HL-60 (cell line): ENCODE data around the gene GPR157.

Experiments used
- POLR2AphosphoS5 ChIP-seq: IDR thresholded peaks from 2 replicates; pipeline ENCODE4 v1.6.1; 2012; ENCODE audit warnings: low read depth
- TF ChIP-seq, protein P1 (sequence below): IDR thresholded peaks from one replicate; pipeline ENCODE4 v1.5.1; 2011; ENCODE audit warnings: low read length, control low read depth, inconsistent platforms; ENCODE audit not compliant: insufficient read depth
- TF ChIP-seq, protein P2 (sequence below): IDR thresholded peaks from 2 replicates; pipeline ENCODE4 v1.6.1; 2012; ENCODE audit warnings: low read depth; ENCODE audit not compliant: insufficient replicate concordance

DNA sequence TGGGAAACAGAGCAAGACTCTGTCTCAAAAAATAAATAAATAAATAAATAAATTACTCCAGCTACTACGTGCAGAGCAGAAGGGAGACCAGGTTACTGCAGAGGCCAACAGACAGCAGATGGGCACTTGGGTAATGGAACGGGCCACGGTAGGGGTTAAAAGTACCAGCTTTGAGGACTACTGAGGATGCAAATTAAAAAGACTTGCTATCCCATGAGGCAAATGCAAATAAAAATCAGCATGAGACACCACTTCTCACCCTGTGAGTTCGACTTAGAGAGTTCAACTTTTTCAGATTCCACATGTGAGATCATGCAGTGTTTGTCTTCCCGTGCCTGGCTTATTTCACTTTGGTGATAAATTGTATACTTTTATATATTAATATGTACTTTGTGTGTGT, 66.1 kb downstream of the GPR157 start:
- TF ChIP-seq, protein P1, sequence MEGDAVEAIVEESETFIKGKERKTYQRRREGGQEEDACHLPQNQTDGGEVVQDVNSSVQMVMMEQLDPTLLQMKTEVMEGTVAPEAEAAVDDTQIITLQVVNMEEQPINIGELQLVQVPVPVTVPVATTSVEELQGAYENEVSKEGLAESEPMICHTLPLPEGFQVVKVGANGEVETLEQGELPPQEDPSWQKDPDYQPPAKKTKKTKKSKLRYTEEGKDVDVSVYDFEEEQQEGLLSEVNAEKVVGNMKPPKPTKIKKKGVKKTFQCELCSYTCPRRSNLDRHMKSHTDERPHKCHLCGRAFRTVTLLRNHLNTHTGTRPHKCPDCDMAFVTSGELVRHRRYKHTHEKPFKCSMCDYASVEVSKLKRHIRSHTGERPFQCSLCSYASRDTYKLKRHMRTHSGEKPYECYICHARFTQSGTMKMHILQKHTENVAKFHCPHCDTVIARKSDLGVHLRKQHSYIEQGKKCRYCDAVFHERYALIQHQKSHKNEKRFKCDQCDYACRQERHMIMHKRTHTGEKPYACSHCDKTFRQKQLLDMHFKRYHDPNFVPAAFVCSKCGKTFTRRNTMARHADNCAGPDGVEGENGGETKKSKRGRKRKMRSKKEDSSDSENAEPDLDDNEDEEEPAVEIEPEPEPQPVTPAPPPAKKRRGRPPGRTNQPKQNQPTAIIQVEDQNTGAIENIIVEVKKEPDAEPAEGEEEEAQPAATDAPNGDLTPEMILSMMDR, result no peak
- TF ChIP-seq POLR2AphosphoS5, result no peak
- TF ChIP-seq, protein P2, sequence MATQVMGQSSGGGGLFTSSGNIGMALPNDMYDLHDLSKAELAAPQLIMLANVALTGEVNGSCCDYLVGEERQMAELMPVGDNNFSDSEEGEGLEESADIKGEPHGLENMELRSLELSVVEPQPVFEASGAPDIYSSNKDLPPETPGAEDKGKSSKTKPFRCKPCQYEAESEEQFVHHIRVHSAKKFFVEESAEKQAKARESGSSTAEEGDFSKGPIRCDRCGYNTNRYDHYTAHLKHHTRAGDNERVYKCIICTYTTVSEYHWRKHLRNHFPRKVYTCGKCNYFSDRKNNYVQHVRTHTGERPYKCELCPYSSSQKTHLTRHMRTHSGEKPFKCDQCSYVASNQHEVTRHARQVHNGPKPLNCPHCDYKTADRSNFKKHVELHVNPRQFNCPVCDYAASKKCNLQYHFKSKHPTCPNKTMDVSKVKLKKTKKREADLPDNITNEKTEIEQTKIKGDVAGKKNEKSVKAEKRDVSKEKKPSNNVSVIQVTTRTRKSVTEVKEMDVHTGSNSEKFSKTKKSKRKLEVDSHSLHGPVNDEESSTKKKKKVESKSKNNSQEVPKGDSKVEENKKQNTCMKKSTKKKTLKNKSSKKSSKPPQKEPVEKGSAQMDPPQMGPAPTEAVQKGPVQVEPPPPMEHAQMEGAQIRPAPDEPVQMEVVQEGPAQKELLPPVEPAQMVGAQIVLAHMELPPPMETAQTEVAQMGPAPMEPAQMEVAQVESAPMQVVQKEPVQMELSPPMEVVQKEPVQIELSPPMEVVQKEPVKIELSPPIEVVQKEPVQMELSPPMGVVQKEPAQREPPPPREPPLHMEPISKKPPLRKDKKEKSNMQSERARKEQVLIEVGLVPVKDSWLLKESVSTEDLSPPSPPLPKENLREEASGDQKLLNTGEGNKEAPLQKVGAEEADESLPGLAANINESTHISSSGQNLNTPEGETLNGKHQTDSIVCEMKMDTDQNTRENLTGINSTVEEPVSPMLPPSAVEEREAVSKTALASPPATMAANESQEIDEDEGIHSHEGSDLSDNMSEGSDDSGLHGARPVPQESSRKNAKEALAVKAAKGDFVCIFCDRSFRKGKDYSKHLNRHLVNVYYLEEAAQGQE, result no peak
